SKM-1 treated with dmso at 0.1 percent for 144 hours (cell line): ENCODE data around the gene FAM174B.
"Not testable (repeated sequence)": the region's sequence is repeated elsewhere in the genome, so short reads cannot be mapped to it uniquely, and the experiment has no call there.

ENCODE experiments used
- DNase-seq: peaks from one replicate; lab custom pipeline; 2025; ENCODE audit not compliant: unreplicated experiment; lab: John Stamatoyannopoulos, UW

FAM174B gene

DNA sequence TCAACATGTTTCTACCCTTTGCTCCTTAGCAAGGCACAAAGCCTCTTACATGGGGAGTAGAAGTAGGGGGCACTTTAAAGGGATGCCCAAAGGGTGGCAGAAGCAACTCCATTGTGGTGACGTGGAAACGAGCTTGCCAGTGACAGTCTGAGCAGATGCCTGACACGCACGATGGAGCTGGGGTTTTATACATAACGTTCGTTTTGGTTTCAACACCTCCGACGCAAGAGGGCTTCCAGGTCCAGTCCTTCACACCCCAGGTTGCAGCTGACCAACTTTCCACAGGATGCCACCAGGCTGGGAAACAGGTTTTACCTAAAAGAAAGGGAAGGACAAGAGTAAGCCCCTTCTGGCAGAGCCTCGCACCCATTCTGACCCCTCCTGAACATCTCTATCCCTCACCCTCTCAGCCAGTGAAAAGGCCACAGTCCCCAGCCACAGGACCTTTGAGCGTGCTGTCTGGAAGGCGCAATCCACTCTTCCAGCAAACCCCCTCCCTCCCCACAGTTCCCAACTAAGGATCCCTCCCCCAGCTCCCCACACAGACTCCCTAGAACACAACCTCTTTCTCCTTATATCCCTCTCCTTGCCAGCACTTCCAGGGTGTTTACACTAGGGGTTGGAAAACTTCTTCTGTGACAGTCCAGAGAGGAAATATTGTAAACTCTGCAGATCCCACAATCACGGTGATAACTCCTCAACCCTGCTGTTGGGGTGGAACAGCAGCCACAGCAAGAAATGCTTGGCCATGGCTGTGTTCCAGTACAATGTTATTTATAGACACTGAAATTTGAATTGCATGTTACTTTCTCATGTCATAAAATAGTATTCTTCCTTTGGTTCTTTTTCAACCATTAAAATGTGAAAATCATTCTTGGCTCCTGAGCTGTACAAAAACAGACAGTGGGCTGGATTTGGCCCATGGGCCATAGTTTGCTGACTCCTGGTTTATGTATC lies 36.2 kb downstream of the FAM174B start:
- no peak for DNase-seq

GRCh38 chr15:92617549-92618520 lies 37.7 kb downstream of the FAM174B start:
- no peak for DNase-seq

- no peak for DNase-seq
Observed at GRCh38 chr15:92616621-92617548, 38.7 kb downstream of the FAM174B start.

DNA sequence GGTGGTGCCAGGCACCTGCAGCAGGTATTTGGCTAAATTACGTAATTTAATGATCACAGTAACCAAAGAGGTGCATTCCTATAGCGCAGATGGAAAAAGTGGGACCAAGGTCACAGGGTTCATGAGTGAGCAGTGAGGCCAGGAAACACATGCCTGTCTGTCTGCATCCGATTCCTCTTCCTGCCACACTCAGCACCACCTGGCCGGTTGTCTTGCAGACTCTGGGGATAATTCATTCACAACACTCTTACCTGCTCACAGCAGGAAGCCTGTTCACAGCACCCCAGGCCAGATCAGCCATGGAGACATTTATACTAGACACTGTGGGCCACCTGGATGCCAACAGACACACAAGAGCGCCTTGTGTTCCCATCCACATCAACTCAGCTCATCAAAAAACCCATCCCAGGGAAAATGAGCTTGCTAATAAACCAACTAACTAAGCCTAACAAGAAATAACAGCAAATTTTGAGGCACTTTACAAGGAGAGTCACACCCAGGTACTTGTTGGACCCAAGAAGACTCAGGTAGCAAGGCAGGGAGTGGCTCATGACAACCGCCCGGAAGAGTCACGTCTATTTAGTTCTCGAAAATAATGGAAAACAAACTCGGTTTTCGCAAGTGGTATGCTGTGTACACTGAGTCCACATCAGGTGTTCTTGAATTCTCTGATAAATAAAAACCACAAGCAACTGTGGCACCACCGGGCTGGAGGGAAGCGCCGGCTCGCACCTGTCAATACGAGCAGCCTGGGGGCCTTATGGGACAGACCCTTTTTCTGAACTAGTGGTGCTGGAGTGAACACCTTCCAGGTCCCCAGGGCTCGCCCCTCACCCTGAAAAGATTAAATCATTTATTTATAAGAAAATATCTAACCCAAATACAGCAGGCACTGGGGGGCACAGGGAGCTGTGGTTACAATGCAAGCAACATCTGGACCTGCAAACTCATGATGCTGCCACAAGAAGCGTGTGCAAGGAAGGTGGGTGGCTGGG lies 40.5 kb downstream of the FAM174B start:
- no peak for DNase-seq

- DNase-seq, result no peak
Observed at GRCh38 chr15:92614301-92614700, 41.3 kb downstream of the FAM174B start.

GRCh38 chr15:92613841-92614240 lies 41.7 kb downstream of the FAM174B start:
- DNase-seq, result no peak

DNA sequence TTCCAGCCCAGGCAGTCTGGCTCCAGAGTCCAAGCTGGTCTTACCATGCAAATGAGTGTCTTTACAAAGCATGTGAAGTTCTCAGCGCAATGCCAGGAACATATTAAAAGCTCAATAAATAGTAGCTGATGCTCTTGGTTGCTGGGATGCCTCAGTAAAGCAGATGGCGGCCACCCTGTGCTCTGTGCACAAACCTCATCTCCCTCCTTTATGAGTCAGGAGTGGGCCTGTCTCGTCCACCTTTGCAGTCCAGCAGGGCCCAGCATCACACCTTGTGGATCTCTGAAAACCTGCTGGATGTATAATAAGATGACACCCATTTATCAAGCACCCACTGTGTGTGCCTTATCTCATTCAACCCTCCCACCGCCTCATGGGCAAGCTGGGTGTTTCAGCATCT lies 42.7 kb downstream of the FAM174B start:
- DNase-seq, result no peak

- no peak for DNase-seq
Observed at GRCh38 chr15:92611995-92612745, 43.4 kb downstream of the FAM174B start.

DNA sequence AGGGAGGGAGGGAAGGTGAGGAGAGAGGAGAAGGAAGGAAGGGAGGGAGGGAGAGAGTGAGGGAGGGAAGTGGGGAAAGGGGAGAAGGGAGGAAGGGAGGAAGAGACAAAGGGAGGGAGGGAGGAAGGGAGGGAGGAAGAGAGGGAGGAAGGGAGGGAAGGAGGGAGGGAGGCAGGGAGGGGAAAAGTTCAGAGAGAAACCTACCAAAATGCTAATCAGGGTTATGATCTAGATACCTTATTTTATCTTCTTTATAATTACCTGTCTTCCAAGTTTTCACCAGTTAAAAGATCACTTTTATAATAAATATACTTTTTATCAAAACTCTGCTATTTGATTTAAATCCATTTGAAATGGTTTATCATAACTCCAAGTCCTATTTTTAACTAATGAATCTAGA lies 44.4 kb downstream of the FAM174B start:
- no peak for DNase-seq

DNA sequence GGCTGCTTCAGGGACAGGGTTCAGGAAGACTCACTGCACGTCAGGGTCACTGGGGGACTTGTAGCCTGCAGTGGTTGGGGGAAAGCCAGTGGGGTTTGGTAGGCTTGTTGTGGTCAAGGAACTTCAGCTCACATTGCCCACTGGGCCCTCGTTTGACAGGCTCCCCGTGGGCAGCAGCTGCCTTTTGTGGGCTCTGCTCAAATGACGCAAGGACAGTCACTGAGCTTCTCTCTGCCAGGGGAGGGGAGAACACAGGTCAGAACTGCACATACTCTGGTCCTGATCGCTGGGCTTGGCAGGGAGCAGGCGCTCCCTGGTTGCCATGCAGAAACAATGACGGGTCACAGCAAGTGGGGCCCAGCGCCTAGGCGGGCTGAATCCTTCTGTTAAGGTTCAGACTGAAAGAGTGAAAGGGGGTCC lies 45.5 kb downstream of the FAM174B start:
- DNase-seq, result no peak

- no peak for DNase-seq
Observed at GRCh38 chr15:92608866-92609700, 46.5 kb downstream of the FAM174B start.

DNA sequence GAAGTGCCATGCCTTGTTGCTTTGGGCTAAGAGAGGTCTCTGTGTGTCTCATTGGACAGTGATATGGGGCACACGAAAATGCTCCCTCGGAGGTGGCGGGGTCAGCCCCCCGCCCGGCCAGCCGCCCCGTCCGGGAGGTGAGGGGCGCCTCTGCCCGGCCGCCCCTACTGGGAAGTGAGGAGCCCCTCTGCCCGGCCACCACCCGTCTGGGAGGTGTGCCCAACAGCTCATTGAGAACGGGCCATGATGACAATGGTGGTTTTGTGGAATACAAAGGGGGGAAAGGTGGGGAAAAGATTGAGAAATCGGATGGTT lies 48.8 kb downstream of the FAM174B start:
- DNase-seq, result not testable (repeated sequence)

DNA sequence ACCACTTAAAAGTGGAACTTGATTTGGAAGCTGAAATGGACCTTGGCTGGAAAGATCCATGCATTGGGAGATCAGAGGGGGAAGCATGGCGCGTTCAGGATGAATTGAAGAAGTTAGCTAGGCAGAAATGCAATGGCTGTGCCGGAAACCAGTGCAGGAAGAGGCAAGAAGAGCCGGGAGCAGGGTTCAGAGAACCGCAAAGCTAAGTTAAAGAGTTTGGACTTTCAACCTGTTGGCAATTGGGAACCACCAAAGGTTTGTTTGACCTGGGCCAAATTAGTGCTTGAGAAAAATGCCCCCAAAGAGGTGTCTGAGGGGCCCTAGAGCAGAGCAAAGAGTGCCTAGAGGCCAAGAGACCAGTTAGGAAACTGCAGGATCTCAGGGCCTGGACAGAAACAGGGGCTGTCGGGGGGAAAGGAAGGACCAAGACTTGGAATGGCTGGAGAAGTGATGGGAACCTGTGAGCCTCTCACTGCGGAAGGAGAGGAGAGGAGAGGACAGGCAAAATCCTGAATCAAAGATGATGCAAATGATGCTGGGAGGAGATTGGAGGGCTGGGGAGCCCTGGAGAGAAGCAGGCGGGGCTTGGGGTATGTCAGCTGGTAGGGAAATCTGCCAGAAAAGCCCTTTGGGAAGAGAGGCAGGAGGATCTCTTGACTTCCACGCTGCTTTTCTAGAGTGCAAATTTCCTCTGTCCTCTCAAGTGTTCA lies 49.3 kb downstream of the FAM174B start:
- DNase-seq, result no peak

DNA sequence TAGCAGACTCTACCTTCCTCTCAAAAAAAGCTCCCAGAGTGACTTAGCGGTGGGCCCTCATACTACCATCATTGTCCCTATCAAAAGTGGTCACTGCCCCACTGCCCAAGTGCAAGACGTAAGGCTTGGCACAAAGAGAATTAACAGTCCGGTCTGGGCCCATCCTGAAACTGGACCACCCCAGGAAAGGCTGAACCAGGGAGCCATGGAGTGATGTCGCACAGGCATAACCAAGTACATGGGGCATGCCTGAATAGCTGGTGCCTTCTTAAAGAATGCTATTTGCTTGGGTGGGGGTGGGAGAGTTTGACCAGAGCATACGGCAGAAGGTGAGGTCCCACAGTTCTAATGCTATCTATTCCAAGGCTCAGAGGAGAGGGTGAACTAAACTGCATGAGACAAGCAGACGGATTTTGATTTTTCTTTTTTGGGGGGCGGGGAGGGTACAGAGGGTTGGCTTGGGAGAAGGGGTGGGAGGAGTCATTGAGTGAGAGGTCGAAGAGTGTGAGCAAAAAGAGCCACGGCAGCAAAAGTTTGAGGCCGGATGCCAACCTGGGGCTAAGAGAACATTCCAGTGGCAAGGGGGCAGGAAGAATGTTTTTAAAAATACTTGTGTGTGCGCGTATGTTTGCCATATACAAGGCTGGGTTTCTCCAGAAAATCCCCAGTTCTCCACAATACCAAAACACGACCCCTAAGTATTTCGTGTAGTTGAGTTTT lies 50.2 kb downstream of the FAM174B start:
- no peak for DNase-seq

DNA sequence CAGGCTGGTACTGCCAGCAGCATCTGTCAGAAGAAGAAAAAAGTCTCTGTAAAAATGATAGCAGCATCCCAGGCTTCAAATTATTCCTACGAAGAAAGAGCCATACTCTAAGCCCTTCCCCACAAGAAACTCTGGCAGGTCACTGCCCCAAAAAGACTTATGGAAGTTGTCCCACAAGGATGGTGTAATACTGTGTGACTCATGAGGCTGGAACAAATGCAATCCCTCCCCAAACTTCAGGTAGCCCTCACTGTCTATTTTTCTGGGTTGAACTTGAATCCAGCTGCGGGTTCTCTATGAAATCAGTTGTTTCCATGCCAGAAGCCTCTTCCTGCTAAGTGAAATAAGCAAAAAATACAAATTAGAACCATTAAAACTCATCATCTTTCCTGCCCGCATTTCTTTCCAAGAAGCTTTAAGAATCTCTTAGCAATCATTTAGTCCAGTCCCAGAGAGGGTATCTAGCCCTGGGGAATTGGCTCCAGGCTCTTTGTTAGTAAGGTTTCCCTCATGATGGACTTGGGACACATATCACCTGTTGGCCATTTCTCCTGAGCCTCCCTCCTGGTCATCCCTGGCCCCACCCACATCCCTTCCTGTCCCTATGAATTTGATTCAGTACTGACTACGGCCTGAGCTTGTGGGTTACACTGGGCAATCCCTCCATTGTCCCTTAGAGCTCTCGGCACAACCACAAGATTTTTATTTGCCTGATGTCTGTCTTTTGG lies 51.7 kb downstream of the FAM174B start:
- no peak for DNase-seq

GRCh38 chr15:92603278-92603677 lies 52.3 kb downstream of the FAM174B start:
- DNase-seq, result no peak
